Stimulated activated effector memory CD8-positive, alpha-beta T cell treated with anti-CD3 and anti-CD28 coated beads, Interleukin-12 subunit alpha, Interleukin-12 subunit beta, amount 100 ng/mL, for 72 hours (primary cell): ENCODE measurements around the gene PAH.

Source experiments
- ATAC-seq: fragments of 150-1000 bp; cut with Tn5 transposase; 2 replicates; pipeline ENCODE4 v1.10.0; 2021
- DNase-seq, 2 donors: peaks; one replicate each; pipeline ENCODE4 v3.0.0; 2021 to 2022; ENCODE audit warnings: low spot score in 2 of 2
- H3K27ac Mint-ChIP-seq: one replicate; pipeline ENCODE4 v1.8.0; 2022; ENCODE audit warnings: mild to moderate bottlenecking, mixed read lengths
- H3K36me3 Mint-ChIP-seq: one replicate; pipeline ENCODE4 v1.8.0; 2022; ENCODE audit warnings: mild to moderate bottlenecking, mixed read lengths
- H3K4me1 Mint-ChIP-seq: one replicate; pipeline ENCODE4 v1.8.0; 2022; ENCODE audit warnings: mixed read lengths
- H3K4me3 Mint-ChIP-seq: one replicate; pipeline ENCODE4 v1.8.0; 2022; ENCODE audit warnings: mild to moderate bottlenecking, mixed read lengths
- H3K9me3 Mint-ChIP-seq: one replicate; pipeline ENCODE4 v1.8.0; 2022; ENCODE audit warnings: mixed read lengths

The PAH gene

DNA sequence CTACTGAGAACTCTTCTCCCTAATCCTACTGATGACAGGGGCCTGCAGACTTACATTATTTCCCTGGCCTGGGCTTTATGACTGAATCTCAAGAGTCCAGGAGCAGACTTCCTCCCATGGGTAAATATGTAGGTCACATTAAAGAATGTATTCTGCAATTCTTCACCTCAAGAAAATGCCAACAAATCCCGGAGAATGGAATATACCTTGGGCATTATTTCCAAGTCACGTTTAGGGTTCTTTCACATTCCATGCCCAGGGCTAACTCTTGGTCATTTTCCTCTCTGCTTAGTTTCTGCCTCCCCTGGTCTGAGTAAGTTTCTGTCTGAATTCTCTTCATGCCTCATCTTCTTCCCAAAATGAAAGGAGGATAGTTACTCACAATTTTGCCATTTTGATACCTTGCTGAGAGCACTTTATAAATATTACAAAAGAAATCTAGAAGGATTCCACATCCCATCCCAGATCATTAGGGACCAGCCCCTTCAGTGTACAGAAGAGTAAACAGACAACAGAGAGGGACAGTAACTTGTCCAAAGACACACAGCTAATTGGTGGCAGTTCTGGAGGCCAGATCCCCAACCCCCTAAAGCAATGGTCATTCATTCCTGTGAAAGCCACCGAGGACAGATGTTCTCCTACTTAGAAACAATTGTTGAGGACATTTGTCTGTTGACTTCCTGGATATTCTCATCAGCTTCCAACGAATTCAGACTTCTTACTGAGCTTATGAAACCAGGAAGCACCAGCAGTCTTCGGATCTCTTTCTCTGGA lies 605 bp downstream of the PAH start:
- no peaks in the 10 kb centered on the region for H3K36me3 Mint-ChIP-seq
- DNase-seq (no peak), ATAC-seq (no peak)
- no peaks in the 10 kb centered on the region for H3K4me1 Mint-ChIP-seq
- no peaks in the 10 kb centered on the region for H3K9me3 Mint-ChIP-seq
- no peak overlapping the region for H3K27ac Mint-ChIP-seq
- H3K4me3 Mint-ChIP-seq, result peak overlapping the region; percentile 24

- Mint-ChIP-seq H3K4me3 (no peak overlapping the region), H3K27ac (no peak overlapping the region), H3K4me1 (no peaks in the 10 kb centered on the region), H3K9me3 (no peaks in the 10 kb centered on the region), H3K36me3 (no peaks in the 10 kb centered on the region)
- DNase-seq, result no peak
- no peak for ATAC-seq
Measured at GRCh38 chr12:102913453-102914226, 3.4 kb downstream of the PAH start.

GRCh38 chr12:102912258-102912657 lies 4.8 kb downstream of the PAH start:
- DNase-seq, result no peak
- ATAC-seq, result no peak
- Mint-ChIP-seq H3K4me3 (no peak overlapping the region), H3K9me3 (no peaks in the 10 kb centered on the region), H3K36me3 (no peaks in the 10 kb centered on the region), H3K4me1 (no peaks in the 10 kb centered on the region), H3K27ac (no peak overlapping the region)

- H3K4me3 Mint-ChIP-seq, result no peak overlapping the region
- ATAC-seq, result no peak
- no peak for DNase-seq
- H3K36me3 Mint-ChIP-seq, result no peaks in the 10 kb centered on the region
- no peak overlapping the region for H3K27ac Mint-ChIP-seq
- no peaks in the 10 kb centered on the region for H3K9me3 Mint-ChIP-seq
- H3K4me1 Mint-ChIP-seq, result no peaks in the 10 kb centered on the region
Measured at GRCh38 chr12:102911320-102911719, 5.7 kb downstream of the PAH start.

DNA sequence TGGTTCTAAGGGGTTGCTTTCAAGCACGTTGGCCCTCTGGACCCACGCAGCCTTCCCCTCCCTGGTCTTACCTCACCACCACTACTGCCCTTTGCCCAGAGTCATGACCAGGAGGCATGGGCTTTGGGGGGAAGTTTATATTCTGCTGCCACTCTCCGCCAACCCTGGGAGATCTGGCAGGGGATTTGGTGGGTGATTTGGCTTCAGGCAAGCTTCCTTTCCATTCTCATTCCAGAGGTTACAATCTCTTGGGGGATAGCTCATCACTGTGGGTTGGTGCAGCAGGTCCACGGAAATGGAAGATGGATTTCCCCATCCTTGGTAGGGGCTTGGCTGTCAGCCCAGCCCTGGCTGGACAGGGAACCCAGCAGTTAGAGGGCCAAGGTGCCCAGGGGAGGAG lies 6.3 kb downstream of the PAH start:
- no peak overlapping the region for H3K4me3 Mint-ChIP-seq
- DNase-seq, result no peak
- no peak for ATAC-seq
- H3K27ac Mint-ChIP-seq, result no peak overlapping the region
- no peaks in the 10 kb centered on the region for H3K4me1 Mint-ChIP-seq
- no peaks in the 10 kb centered on the region for H3K9me3 Mint-ChIP-seq
- no peaks in the 10 kb centered on the region for H3K36me3 Mint-ChIP-seq

GRCh38 chr12:102910137-102910536 lies 6.9 kb downstream of the PAH start:
- no peak for DNase-seq
- H3K36me3 Mint-ChIP-seq, result no peaks in the 10 kb centered on the region

DNA sequence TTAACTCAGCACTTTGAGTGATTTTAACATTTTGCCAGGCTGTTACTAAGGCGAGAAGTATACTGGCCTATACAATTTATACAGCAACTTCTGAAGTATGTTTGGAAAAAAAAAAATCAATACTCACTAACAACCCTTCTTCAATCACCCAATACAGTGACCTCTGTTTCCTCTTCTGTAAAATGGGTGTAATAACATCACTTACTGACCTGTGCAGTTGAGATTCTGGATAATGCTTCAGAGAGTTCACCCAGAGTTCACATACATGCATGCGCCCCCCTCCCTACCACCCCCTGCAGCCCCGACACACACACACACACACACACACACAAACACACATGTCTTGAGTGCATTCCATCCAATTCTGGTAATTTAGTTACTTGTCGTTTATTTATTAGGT lies 9.1 kb downstream of the PAH start:
- DNase-seq, result no peak
- H3K36me3 Mint-ChIP-seq, result no peaks in the 10 kb centered on the region
- H3K4me1 Mint-ChIP-seq, result no peaks in the 10 kb centered on the region
- no peak overlapping the region for H3K27ac Mint-ChIP-seq
- H3K4me3 Mint-ChIP-seq, result no peak overlapping the region
- ATAC-seq, result no peak
- H3K9me3 Mint-ChIP-seq, result no peaks in the 10 kb centered on the region

More at GRCh38 chr12:102910137-102910536, 6.9 kb downstream of the PAH start:
- Mint-ChIP-seq H3K4me3 (no peak overlapping the region), H3K9me3 (no peaks in the 10 kb centered on the region), H3K27ac (no peak overlapping the region), H3K4me1 (no peaks in the 10 kb centered on the region)
- ATAC-seq, result no peak

DNA sequence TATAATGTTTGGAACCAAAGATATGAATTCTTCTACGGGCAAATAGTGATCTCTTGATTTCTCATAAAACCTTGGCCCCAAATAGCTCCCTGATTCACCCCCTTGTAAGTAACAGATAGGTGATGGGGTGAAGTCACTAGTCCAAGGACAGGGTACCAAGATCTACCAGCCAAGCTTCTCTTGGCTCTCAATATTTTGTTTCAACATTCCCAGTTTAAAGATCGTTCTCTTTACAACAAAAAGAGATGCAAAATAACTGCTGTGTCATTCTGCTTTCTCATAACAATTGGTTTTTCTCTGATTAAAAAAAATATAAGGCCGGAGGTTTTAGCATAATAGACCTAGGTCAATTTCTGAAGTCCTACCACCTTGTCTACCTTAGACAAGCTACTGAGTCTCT lies 11.8 kb downstream of the PAH start:
- H3K27ac Mint-ChIP-seq, result no peak overlapping the region
- no peak for DNase-seq
- no peaks in the 10 kb centered on the region for H3K9me3 Mint-ChIP-seq
- H3K4me1 Mint-ChIP-seq, result no peaks in the 10 kb centered on the region
- no peak for ATAC-seq
- no peaks in the 10 kb centered on the region for H3K36me3 Mint-ChIP-seq
- H3K4me3 Mint-ChIP-seq, result no peak overlapping the region

DNA sequence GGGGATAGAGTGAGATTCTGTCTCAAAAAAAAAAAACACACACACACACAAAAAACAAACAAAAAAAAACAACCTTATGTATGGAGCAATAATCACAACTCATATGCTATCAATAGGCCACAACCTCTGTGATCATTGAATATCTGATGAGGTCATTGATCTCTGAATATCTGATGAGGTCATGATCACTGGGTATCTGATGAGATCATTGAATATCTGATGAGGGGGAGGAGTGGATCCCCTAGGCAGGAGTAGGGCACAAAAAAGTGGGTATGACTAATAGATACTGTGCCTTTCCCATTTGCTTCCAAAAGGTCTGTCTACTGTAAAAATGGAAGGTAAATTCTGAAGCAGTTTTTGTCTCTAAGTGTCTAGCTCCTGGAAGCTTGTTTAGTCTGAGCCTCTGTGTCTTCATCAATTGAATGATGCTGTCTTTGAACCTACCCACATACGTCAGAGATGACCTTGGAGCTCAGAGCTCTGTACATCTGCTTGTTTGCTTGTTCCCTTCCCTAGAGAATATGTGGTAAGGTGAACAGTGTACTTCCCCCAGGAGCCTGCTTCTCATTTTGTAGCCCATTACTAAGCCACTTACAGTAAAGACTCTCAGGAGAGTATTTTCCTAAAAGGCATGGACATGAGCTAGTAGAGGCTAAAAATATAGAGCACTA lies 13.6 kb downstream of the PAH start:
- no peaks in the 10 kb centered on the region for H3K36me3 Mint-ChIP-seq
- no peak for ATAC-seq
- no peaks in the 10 kb centered on the region for H3K4me1 Mint-ChIP-seq
- H3K4me3 Mint-ChIP-seq, result no peak overlapping the region
- H3K27ac Mint-ChIP-seq, result no peak overlapping the region
- H3K9me3 Mint-ChIP-seq, result no peaks in the 10 kb centered on the region
- DNase-seq, result no peak

GRCh38 chr12:102902093-102902492 lies 15.0 kb downstream of the PAH start:
- no peak overlapping the region for H3K4me3 Mint-ChIP-seq
- DNase-seq, result no peak
- ATAC-seq, result no peak
- H3K27ac Mint-ChIP-seq, result no peak overlapping the region
- H3K36me3 Mint-ChIP-seq, result no peaks in the 10 kb centered on the region
- no peaks in the 10 kb centered on the region for H3K9me3 Mint-ChIP-seq
- no peaks in the 10 kb centered on the region for H3K4me1 Mint-ChIP-seq

- H3K36me3 Mint-ChIP-seq, result no peaks in the 10 kb centered on the region
- no peak overlapping the region for H3K4me3 Mint-ChIP-seq
- H3K9me3 Mint-ChIP-seq, result no peaks in the 10 kb centered on the region
- H3K4me1 Mint-ChIP-seq, result no peaks in the 10 kb centered on the region
- DNase-seq (no peak), ATAC-seq (no peak)
- no peak overlapping the region for H3K27ac Mint-ChIP-seq
Measured at GRCh38 chr12:102900389-102900788, 16.7 kb downstream of the PAH start.

DNA sequence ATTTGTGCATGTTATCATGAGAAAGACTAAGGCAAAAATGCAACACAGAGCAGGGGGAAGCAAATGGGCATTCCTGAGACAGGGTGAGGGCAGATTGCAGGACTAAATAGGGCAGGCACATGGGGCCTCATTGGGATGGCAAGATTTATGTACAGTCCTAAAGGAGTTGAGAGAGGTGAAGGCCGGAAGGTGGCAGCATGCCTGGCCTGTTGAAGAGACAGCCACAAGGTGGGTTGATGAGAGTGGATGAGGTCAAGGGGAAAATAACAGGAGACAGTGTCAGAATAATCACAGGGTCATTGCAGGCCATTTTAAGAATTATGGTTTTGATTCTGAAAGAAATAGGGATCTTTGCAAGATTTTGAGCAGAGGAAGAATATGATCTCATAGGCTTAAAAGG lies 21.0 kb downstream of the PAH start:
- Mint-ChIP-seq H3K27ac (no peak overlapping the region), H3K36me3 (no peaks in the 10 kb centered on the region), H3K9me3 (no peaks in the 10 kb centered on the region), H3K4me1 (no peaks in the 10 kb centered on the region), H3K4me3 (no peak overlapping the region)
- ATAC-seq (no peak), DNase-seq (no peak)

DNA sequence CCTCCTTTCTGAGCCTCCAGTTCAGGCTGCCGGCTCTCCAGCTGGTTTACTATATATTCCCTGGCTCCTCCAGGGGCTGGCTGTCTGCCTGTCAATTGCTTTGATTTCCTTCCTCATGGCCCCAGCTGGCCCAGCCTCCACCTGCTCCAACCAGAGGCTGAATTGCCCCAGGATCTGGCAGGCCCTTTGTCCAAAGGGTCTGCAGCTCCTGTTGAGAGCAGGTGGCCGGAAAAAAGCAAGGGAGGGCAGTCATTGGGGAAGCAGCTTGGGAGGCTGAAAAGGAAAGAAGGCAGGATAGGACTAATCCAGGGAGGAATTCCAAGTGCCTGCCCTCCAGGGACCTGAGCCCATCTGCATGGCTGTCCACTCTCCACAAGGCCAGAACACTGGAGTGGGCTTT lies 25.3 kb downstream of the PAH start:
- no peak for ATAC-seq
- no peaks in the 10 kb centered on the region for H3K4me1 Mint-ChIP-seq
- no peak for DNase-seq
- no peak overlapping the region for H3K27ac Mint-ChIP-seq
- no peak overlapping the region for H3K4me3 Mint-ChIP-seq
- no peaks in the 10 kb centered on the region for H3K9me3 Mint-ChIP-seq
- H3K36me3 Mint-ChIP-seq, result no peaks in the 10 kb centered on the region

GRCh38 chr12:102888511-102888910 lies 28.5 kb downstream of the PAH start:
- ATAC-seq (no peak), DNase-seq (no peak)
- no peaks in the 10 kb centered on the region for H3K36me3 Mint-ChIP-seq
- H3K9me3 Mint-ChIP-seq, result no peaks in the 10 kb centered on the region
- H3K4me3 Mint-ChIP-seq, result no peak overlapping the region
- H3K4me1 Mint-ChIP-seq, result no peaks in the 10 kb centered on the region
- no peak overlapping the region for H3K27ac Mint-ChIP-seq

DNA sequence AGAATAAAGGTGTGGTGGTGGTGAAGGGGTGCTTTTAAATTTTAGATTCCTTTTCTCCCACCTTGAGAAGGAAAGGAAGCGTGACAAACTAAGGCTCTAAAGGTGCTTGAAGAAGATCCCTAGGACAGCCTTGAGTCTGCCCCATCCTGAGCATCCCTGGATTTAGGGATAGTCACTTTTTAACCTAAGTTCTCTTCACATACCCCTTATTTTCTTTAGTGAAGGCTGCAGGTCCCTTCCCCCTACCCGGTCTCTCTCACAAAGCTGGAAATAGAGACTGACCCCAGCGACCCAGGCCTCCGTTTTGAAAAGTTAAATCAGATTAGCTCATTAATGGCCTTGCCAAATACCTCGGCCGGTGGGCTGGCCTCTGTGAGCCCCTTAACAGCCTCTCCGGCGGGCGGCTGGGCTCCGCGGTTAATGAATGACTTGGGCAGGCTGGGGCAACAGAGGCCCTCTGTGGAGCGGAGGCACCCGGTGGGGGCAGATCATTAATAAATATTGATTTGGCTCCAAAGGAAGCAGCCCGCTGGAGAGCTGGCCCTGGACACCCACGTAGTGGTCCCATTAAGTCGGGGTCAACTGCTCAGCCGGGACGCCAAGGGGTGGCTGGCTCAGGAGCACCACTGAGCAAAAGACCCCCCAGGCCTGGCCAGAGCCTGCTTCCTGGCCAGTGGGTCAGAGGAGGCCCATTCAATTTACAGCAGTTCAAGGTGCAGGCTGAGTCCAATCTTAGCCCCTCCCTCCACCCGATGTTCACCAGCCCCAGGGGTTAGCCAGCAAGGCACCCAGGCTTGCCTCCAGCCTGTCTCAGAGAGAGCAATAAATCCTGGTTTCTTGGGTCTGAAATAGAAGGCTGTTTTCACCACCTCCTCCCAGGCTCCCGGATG lies 31.8 kb downstream of the PAH start:
- Mint-ChIP-seq H3K36me3 (no peaks in the 10 kb centered on the region), H3K4me3 (no peak overlapping the region), H3K27ac (no peak overlapping the region), H3K4me1 (no peaks in the 10 kb centered on the region), H3K9me3 (no peaks in the 10 kb centered on the region)
- DNase-seq, result no peak
- ATAC-seq, result no peak
